ENCODE measurements around the gene TUBGCP6.

TUBGCP6 gene

GRCh38 chr22:50190941-50191741 is 53.7 kb downstream of the TUBGCP6 start:
- DNase-seq: peak; percentile 78

- peak; percentile 83 for DNase-seq
Observed at GRCh38 chr22:50190182-50190940, 54.5 kb downstream of the TUBGCP6 start.

- DNase-seq: no peak
Observed at GRCh38 chr22:50189849-50190181, 55.0 kb downstream of the TUBGCP6 start.

- no peak for DNase-seq
Observed at GRCh38 chr22:50189184-50189848, 55.5 kb downstream of the TUBGCP6 start.

- no peak for DNase-seq
Observed at GRCh38 chr22:50188356-50188755, 56.5 kb downstream of the TUBGCP6 start.

GRCh38 chr22:50186761-50187523 is 57.9 kb downstream of the TUBGCP6 start:
- DNase-seq: no peak

- peak; percentile 29 for DNase-seq
Observed at GRCh38 chr22:50186181-50186714, 58.6 kb downstream of the TUBGCP6 start.

GRCh38 chr22:50185375-50186087 is 59.3 kb downstream of the TUBGCP6 start, which contains the start of gene TRABD:
TRABD (plus strand) TSS chr22:50185913; CDS start chr22:50193061, 7,148 bp downstream.
- DNase-seq: peak; percentile 92

- no peak for DNase-seq
Observed at GRCh38 chr22:50184902-50185374, 59.9 kb downstream of the TUBGCP6 start.

GRCh38 chr22:50184004-50184901 is 60.6 kb downstream of the TUBGCP6 start:
- DNase-seq: no peak

GRCh38 chr22:50183141-50183971 is 61.5 kb downstream of the TUBGCP6 start:
- no peak for DNase-seq

GRCh38 chr22:50182176-50183081 is 62.4 kb downstream of the TUBGCP6 start:
- DNase-seq: no peak

GRCh38 chr22:50180727-50181521 is 63.9 kb downstream of the TUBGCP6 start:
- no peak for DNase-seq

- DNase-seq: no peak
Observed at GRCh38 chr22:50179937-50180726, 64.7 kb downstream of the TUBGCP6 start.

GRCh38 chr22:50178871-50179869 is 65.7 kb downstream of the TUBGCP6 start:
- DNase-seq: no peak

GRCh38 chr22:50178471-50178864 is 66.4 kb downstream of the TUBGCP6 start:
- no peak for DNase-seq

Measured in stimulated activated CD4-positive, alpha-beta T cell treated with anti-CD3 and anti-CD28 coated beads, Interleukin-15, amount 100 ng/mL, for 24 hours (primary cell).